Right lobe of liver (tissue), 6 donors: ENCODE results near the gene KCNIP3. TPM values are rescaled to one million over a fixed set of nuclear protein-coding genes. Genes with fewer than 3 reads are reported as not detected.

ENCODE experiments used
- ATAC-seq, 4 donors: fragments of 200-7000 bp; cut with Tn5 transposase; one replicate each; pipeline ENCODE4 v1.9.1; 2020; ENCODE audit warnings: mild to moderate bottlenecking in 4 of 4, moderate library complexity in 4 of 4
- DNase-seq, 3 donors: peaks; one replicate each; pipeline ENCODE4 v3.0.0-alpha.2; 2020
- H3K27ac ChIP-seq, 3 donors: fragments of 200-600 bp; one replicate each; pipeline ENCODE4 v1.8.0; 2022
- H3K27me3 ChIP-seq, 2 donors: fragments of 200-600 bp; one replicate each; pipeline ENCODE4 v1.8.0; 2022
- H3K36me3 ChIP-seq, 4 donors: fragments of 200-600 bp; sonication (generic) in 1 of 4; one replicate each; pipeline versions ENCODE4 v1.5.1 to v1.8.0; 2017 to 2022; ENCODE audit warnings: control low read depth in 1 of 4
- H3K4me1 ChIP-seq, 4 donors: fragments of 200-600 bp; sonication (generic) in 1 of 4; one replicate each; pipeline versions ENCODE4 v1.5.1 to v1.8.0; 2017 to 2022; ENCODE audit warnings: control low read depth in 1 of 4
- H3K4me3 ChIP-seq, 3 donors: fragments of 200-600 bp; one replicate each; pipeline ENCODE4 v1.8.0; 2022
- H3K9me3 ChIP-seq, 4 donors: fragments of 200-600 bp; sonication (generic) in 1 of 4; one replicate each; pipeline versions ENCODE4 v1.5.1 to v1.8.0; 2017 to 2022; ENCODE audit warnings: control low read depth in 1 of 4
- POLR2A ChIP-seq: fragments of 450-650 bp; IDR thresholded peaks from one replicate; pipeline ENCODE4 v1.6.1; 2017; ENCODE audit warnings: antibody characterized with exemption, mild to moderate bottlenecking
- WGBS: methylation state at CpG from one replicate; pipeline ENCODE4 v1.1.6; 2018; ENCODE audit warnings: low coverage, low lambda C conversion rate; ENCODE audit not compliant: insufficient coverage; ENCODE audit errors: missing lambda C conversion rate; 5-methylcytosine and 5-hydroxymethylcytosine counted together
- intact Hi-C, 2 donors: fragments of 100-400 bp; cut with DNase I; formaldehyde crosslinking; loops; one replicate each; pipeline versions ENCODE4 v1.11.2 to v1.14.1; 2022
- total RNA-seq, 6 experiments: library from RNA; depleted of rRNA in 2 of 6; stranded (reverse); fragments of >200 nt in 2 of 6; fragmentation: NEBNext Ultra II Directional in 3 of 6; extraction: Animal tissue kit (Norgen Biotek cat#: 25700) in 3 of 6; gene quantifications; one replicate each; pipeline versions ENCODE4 v1.1.0 to v1.2.4, GENCODE V29; 2016 to 2023
- TF ChIP-seq, protein P1 (sequence below), 4 donors: fragments of 200-600 bp in 3 of 4; fragments of 450-650 bp in 1 of 4; IDR thresholded peaks; one replicate each; pipeline versions ENCODE4 v1.5.1 to v1.8.0; 2016 to 2022; ENCODE audit warnings: antibody characterized with exemption in 4 of 4, mild to moderate bottlenecking in 2 of 4
- donor health status: DM: no; HTN: yes; CAD: no.
- donor health status: DM: no; HTN: no; CAD: no.
- donor health status: DM: no; HTN: no; CAD: no.
- donor health status: DM: no; HTN: yes; CAD: no.
- donor health status: DM: no; HTN: yes; CAD: no.

The KCNIP3 gene
- total RNA-seq, 6 experiments from 2014 or later, result 0.46 to 3.3 (median 1.2) TPM

DNA sequence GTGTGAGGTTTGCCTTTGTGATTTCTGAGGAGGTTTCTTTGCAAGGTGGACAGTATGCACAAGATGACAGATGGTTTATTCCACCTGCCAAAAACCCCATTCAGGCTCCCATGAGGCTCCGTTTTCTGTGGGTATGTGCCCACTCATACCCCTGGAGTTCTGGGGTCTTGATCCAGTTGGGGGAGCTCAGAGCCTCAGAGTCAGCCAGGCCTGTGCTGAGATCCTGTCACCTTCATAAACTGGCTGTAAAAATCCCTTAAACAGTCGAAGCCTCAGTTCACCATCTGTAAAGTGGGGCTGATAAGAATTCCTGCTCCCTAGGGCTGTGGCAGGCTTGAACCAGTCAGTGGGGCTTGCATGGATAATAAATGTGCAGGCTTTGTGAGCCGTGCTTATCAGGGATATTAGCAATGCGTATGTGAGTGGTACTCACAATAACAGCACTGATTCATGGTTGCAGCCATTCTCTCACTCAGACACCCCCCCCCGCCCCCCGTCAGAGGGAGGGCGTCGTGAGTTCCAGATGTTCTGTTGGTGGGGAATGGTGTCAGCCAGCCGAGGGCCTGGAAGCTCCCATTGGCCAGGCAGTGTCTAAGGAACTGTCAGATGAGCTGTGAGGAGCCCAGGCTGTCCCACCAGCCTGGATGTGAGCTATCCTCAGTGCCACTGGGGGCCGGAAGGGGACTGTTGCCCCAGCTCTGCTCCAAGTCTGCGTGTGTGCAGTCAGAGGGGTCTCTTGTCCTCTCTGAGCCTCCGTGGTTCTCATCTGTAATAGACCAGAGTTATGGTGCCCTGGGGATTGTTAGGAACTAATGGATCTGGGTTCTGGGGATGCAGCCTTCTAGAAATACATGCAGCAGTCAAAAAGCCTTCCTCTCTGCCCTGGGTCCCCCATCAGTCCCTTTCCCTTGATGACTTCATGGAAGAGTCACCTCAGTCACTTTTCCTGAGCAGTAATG lies 51.7 kb downstream of the KCNIP3 start:
- no peaks in the 10 kb centered on the region for H3K36me3 ChIP-seq
- ATAC-seq (no peak), DNase-seq (peak in 1 of 3 donors; percentile 29)

DNA sequence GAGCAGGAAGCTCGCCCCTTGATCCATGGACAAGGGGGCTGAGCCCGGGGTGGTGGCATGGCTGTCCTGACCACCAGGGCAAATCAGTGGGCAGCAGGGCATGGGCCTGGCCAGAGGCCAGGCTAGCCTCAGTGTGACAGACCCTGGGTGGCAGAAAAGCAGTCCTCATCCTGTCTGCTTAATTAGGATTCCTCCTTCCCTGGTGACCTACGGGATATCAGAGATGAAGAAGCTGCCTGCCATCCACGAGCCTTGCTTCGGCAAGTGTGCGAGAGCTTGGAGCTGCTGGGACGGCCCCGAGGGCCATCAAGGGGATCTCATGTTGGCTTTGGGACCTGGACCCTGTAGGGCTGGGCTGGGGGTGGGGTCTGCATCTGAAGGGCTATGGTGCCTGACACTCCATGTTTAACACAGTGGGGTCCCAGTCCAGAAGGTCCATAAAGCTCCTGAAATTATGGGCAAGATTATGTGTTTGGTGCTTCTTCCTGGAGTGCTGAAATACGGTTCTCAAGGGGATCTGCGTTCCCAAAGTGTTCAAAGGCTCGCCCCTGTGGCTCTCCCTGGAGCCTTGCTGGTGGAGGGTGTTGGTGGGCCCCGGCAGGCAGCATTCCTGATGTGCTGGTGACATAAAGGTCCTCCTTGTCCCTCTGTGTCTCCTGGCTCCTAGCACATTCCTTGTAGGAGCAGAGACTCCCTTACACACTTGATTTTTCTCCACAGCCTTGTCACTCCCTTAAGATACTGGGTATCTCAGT lies 52.6 kb downstream of the KCNIP3 start:
- DNase-seq, result peak in 1 of 3 donors; percentile 37
- 80% methylated on average over 1 of the region's 12 CpGs for WGBS
- no peak for ATAC-seq
- Histone ChIP-seq H3K36me3 (no peaks in the 10 kb centered on the region), H3K27me3 (no peaks in the 10 kb centered on the region), H3K4me1 (peaks cover 0 to 10% (median 0%) of the 10 kb centered on the region in 4 donors), H3K4me3 (no peak overlapping the region), H3K9me3 (no peaks in the 10 kb centered on the region), H3K27ac (no peak overlapping the region)
- TF ChIP-seq, protein P1, sequence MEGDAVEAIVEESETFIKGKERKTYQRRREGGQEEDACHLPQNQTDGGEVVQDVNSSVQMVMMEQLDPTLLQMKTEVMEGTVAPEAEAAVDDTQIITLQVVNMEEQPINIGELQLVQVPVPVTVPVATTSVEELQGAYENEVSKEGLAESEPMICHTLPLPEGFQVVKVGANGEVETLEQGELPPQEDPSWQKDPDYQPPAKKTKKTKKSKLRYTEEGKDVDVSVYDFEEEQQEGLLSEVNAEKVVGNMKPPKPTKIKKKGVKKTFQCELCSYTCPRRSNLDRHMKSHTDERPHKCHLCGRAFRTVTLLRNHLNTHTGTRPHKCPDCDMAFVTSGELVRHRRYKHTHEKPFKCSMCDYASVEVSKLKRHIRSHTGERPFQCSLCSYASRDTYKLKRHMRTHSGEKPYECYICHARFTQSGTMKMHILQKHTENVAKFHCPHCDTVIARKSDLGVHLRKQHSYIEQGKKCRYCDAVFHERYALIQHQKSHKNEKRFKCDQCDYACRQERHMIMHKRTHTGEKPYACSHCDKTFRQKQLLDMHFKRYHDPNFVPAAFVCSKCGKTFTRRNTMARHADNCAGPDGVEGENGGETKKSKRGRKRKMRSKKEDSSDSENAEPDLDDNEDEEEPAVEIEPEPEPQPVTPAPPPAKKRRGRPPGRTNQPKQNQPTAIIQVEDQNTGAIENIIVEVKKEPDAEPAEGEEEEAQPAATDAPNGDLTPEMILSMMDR (IDR thresholded peaks at IDR 0.05), result no peak
- no peak for TF ChIP-seq POLR2A
- intact Hi-C loops, result no loop called here

More for the DNA sequence above, 51.7 kb downstream of the KCNIP3 start:
- Histone ChIP-seq H3K9me3 (no peaks in the 10 kb centered on the region), H3K27me3 (no peaks in the 10 kb centered on the region), H3K27ac (no peak overlapping the region), H3K4me3 (no peak overlapping the region), H3K4me1 (peaks cover 0 to 10% (median 0%) of the 10 kb centered on the region in 4 donors)
- WGBS, result 89% methylated on average over 1 of the region's 12 CpGs
- TF ChIP-seq, protein P1 (IDR thresholded peaks at IDR 0.05), result no peak
- TF ChIP-seq POLR2A, result no peak
- intact Hi-C loops, result no loop called here

DNA sequence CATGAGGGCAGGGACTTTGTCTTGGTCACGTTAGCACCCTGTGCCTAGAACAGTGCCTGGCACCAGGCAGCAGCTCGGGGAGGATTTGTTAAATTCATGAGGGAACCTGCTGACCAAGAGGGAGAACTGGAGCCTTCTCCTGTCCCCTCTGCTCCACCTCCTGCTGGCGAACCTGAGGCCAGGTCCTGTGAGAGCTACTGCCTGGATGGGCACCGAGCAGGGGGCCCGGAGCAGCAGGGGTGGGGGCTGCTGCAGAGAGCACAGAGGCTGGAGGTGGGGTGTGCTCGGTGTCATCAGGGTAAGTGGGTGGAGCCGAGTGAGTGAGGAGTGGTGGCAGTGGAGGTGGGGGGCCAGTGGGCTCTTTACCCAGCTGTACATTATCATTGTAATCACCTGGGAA lies 53.2 kb downstream of the KCNIP3 start:
- TF ChIP-seq, protein P1 (IDR thresholded peaks at IDR 0.05), result no peak
- TF ChIP-seq POLR2A, result no peak
- H3K27me3 ChIP-seq, result no peaks in the 10 kb centered on the region
- DNase-seq (peak in 1 of 3 donors; percentile 17), ATAC-seq (no peak)
- no peaks in the 10 kb centered on the region for H3K36me3 ChIP-seq
- intact Hi-C loops, result no loop called here
- H3K9me3 ChIP-seq, result no peaks in the 10 kb centered on the region
- WGBS, result 64% methylated on average over 6 of the region's 7 CpGs
- no peak overlapping the region for H3K4me3 ChIP-seq
- no peak overlapping the region for H3K27ac ChIP-seq
- peaks cover 0 to 8% (median 0%) of the 10 kb centered on the region in 4 donors for H3K4me1 ChIP-seq

DNA sequence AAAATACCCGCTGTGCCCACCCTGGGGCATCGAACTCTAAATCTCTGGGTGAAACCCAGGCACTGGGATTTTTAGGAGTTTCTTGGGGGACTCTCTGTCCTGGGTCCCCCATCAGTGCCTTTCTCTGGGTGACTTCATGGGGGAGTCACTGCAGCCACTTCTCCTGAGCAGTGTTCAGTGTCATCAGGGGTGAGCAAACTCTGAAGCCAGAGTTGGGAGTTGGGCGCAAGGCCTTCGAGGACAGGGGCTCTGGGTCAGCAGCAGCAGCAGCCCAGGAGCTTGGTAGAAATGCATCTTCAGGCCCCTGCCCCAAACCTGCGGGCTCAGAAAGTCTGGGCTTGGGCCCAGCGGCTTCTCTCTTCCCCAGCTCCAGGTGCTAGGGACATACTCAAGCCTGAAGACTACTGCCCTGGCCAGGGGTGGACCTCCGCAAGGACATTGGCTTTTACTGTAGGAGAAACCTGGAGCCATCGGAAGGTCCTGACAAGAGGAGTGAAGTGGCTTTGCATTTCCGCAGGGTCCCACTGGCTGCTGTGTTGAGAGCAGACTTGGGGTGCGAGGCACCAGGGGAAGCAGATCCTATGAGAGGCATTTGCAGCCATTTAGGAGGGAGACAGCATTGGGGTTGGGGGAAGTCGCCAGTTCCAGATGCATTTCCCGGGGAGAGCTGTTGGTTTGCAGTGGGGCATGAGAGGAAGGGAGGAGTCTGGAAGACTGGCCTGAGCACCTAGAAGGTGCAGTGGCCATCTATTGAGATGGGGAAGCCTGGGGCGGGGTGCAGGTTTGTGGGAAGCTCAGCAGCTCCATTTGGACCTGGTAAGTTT lies 53.8 kb downstream of the KCNIP3 start:
- DNase-seq, result peak in 2 of 3 donors; percentile 3 to 31
- Histone ChIP-seq H3K4me1 (peaks cover 0 to 2% (median 0%) of the 10 kb centered on the region in 4 donors), H3K27ac (no peak overlapping the region), H3K9me3 (no peaks in the 10 kb centered on the region), H3K27me3 (no peaks in the 10 kb centered on the region), H3K4me3 (no peak overlapping the region), H3K36me3 (no peaks in the 10 kb centered on the region)
- WGBS, result 86% methylated on average over 3 of the region's 13 CpGs
- intact Hi-C loops, result no loop called here
- ATAC-seq, result no peak
- TF ChIP-seq, protein P1 (IDR thresholded peaks at IDR 0.05), result no peak
- no peak for TF ChIP-seq POLR2A
